Fibroblast of mammary gland (primary cell): ENCODE measurements around the gene C19orf73.

ENCODE experiments used
- DNase-seq: peaks from one replicate; pipeline ENCODE4 v3.0.0-alpha.2; 2010; ENCODE audit warnings: low read depth
- H3K4me3 ChIP-seq: 2 replicates; pipeline ENCODE4 v1.5.1; 2011; ENCODE audit warnings: low read depth, mild to moderate bottlenecking, low read length, moderate library complexity; ENCODE audit not compliant: control insufficient read depth
- CTCF ChIP-seq: conservative IDR thresholded peaks from 2 replicates; pipeline ENCODE4 v1.5.1; 2011; ENCODE audit warnings: low read depth, low read length, inconsistent platforms; ENCODE audit not compliant: control insufficient read depth, insufficient read depth

Gene C19orf73

DNA sequence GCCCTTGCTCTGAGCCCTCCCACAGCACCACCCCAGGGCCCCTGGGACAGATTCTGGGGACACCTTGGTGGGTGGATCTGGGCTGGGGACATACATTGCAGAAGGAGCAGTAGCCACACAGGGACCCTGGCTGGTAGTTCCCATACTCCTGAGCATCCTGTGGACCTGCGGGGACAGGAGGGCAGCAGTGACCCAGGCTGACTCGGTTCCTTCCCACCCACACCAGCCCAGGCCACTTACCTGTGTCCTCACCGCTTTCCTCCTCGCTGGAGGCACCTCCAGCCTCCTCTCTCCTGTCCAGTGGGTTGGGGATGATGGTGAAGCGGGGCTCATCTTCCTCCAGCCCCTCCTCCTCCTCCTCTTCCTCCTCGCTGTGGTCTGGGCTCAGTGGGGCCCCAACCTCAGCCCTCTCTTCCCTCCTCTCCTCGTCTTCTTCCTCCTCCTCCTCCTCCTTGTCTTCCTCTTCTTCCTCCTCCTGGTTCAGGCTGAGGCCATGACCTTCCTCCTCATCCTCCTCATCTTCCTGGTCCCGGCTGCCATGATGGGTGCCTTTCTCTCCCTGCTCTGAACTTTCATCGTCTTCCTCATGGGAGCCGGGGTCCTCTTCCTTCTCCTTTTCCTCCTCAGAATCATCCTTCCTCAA is 34.3 kb upstream of the C19orf73 start:
- TF ChIP-seq CTCF = no peak
- H3K4me3 ChIP-seq = no peak overlapping the region
- no peak for DNase-seq

- TF ChIP-seq CTCF = no peak
- DNase-seq = no peak
- no peak overlapping the region for H3K4me3 ChIP-seq
Measured at GRCh38 chr19:49152119-49152550, 33.2 kb upstream of the C19orf73 start.

DNA sequence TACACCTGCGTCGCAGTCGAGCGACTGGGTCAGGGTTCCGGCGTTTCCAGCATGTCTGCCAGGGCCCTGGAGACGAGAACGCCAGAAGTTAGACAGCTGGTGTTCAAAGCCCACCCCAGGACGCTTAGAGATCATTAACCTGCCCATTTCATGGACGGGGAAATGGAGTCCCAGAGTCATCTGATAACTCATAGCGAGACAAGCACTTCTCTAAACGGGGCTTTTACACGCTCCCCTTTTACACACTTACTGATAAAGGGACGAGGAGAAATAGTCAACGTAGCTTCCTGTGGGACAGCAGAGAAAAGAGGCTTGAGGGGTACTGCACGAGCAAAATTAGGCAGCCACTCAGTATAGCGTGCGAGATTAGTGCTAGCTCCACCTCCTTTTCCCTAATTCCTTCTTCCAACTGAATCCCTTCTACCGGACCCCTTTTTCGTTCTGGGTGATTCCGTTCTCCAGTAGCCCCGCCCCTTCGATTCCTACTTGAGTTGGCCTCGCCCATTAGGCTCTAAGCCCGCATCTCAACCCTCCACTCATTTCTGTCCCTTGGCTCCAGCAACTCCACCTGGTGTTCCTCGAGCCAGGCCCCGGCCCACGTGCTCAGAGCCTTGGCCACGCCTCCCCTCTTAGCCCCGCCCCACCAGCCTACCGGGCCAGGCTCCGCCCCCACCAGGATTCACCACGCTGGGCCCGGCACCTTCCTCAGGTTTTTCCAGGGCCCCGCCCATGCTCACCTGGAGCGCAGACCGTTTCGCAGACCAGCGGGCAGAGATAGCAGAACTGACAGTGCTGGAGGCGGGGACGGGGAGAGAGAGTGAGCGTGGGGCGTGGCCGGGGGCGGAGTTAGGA is 32.5 kb upstream of the C19orf73 start:
- no peak for TF ChIP-seq CTCF
- peak; percentile 23 for DNase-seq
- H3K4me3 ChIP-seq = no peak overlapping the region

- no peak for DNase-seq
- TF ChIP-seq CTCF = no peak
- peak overlapping the region; percentile 72 for H3K4me3 ChIP-seq
Measured at GRCh38 chr19:49150944-49151243, 32.0 kb upstream of the C19orf73 start.

DNA sequence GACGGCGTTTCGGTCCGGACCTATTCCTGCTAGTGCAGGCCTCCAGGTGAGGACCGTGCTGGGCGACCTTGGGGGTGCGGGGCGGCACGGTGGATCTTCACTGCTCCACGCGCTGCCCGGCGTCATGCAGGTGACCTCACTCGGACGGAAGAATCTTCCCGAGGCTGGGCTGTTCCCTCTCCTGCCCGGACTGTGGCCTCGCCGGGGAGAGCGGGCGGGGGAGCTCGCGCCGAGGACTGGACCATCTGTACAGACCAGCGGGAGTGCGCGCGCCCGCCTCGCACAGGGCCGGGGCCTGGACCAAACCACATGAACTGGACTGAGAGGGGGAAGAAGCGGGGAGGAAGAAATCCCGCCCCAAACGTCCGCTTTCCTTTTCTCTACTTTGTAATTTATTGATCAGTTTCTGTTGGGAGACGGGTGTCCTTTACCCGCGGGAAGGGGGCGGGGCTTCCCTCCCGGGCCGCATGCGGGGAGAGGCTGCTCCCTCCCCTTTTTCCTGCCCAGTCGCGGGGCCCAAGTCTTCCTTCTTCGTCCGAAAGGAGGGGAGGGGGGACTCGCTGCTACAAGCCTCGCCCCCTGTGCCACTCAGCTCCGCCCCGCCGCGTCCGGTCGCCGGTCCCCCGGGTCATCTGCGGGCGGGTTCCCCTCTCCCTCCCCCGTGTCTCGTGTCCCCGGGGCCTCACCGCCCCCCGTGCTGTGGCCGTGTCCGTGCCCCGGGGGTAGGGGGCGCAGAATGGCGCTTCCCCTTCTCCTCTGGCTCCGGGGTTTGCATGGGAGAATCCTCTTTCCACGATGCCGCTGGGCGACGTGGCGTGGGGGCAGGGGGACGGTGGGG is 31.4 kb upstream of the C19orf73 start:
- peak overlapping the region; percentile 72 for H3K4me3 ChIP-seq
- TF ChIP-seq CTCF = no peak
- DNase-seq = peak; percentile 67

DNA sequence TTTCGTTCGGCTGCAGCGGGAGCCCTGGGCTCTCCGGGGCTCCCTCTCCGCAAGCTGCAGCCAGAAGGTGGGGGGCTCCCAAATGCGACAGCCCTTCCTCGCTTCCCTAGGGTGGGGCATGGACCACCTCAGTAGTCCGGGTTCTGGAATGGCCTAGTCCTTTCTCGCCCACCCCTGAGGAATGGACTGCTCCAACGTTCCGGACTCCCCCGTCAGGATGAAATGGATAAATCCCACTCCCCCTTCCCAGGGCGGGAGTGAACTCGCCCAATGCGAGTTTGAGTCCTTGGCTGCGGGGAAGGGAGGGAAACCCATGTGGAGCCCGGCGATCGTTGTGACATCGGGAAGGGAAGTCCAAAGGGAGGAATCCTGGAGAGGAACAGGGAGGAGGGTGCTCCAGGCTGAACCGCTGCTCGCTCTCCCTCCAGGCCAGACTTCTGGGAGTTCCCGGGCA is 30.7 kb upstream of the C19orf73 start:
- TF ChIP-seq CTCF = no peak
- DNase-seq = peak; percentile 84
- H3K4me3 ChIP-seq = peak overlapping the region; percentile 72
